ENCODE measurements around the gene GATAD2B. TPM values are rescaled to one million over a fixed set of nuclear protein-coding genes. Genes with fewer than 3 reads are reported as not detected.
"Not testable (repeated sequence)": the region's sequence is repeated elsewhere in the genome, so short reads cannot be mapped to it uniquely, and the experiment has no call there.

GATAD2B gene
- total and polyA plus RNA-seq, 5 donors from 2014 or later: 2.9 to 81.5 (median 3.4) TPM

- Mint-ChIP-seq H3K36me3 (peaks cover 23% of the 10 kb centered on the region), H3K4me1 (peaks cover 15 to 58% (median 26%) of the 10 kb centered on the region in 4 donors)
- H3K9me3 ChIP-seq (ENCODE audit: control insufficient read depth in 2 of 2, low read length in 2 of 2); H3K27me3 Mint-ChIP-seq; H3K27me3 ChIP-seq (ENCODE audit: control insufficient read depth, insufficient read depth, low read length); H3K27ac Mint-ChIP-seq; H3K27ac ChIP-seq (ENCODE audit: insufficient read depth, low read length, poor library complexity, severe bottlenecking); DNase-seq; H3K9me3 Mint-ChIP-seq; H3K4me3 ChIP-seq (ENCODE audit: low read depth, low read length); ATAC-seq (ENCODE audit: low read depth in 2 of 2); H3K4me3 Mint-ChIP-seq: not testable (repeated sequence)
- Histone ChIP-seq H3K4me1 (ENCODE audit: control insufficient read depth, insufficient read depth, low read length, poor library complexity, severe bottlenecking) (peaks cover 20% of the 10 kb centered on the region), H3K36me3 (ENCODE audit: control insufficient read depth, insufficient read depth, low read length) (peaks cover 21% of the 10 kb centered on the region)
Observed at GRCh38 chr1:153891042-153891441, 31.7 kb downstream of the GATAD2B start.

GRCh38 chr1:153888533-153888932 lies 34.2 kb downstream of the GATAD2B start:
- peak overlapping the region; percentile 46 for H3K4me3 ChIP-seq (ENCODE audit: low read depth, low read length)
- peak in 1 of 2 donors; percentile 39 for ATAC-seq (ENCODE audit: low read depth in 2 of 2)

GRCh38 chr1:153886127-153886526 lies 36.6 kb downstream of the GATAD2B start:
- no peaks in the 10 kb centered on the region for H3K9me3 Mint-ChIP-seq
- H3K27ac Mint-ChIP-seq: no peak overlapping the region
- DNase-seq: no peak

More at GRCh38 chr1:153888533-153888932, 34.2 kb downstream of the GATAD2B start:
- H3K27ac Mint-ChIP-seq: peak overlapping the region; percentile 17 to 65 (median 54)
- H3K9me3 Mint-ChIP-seq: no peaks in the 10 kb centered on the region
- Histone ChIP-seq H3K4me1 (ENCODE audit: control insufficient read depth, insufficient read depth, low read length, poor library complexity, severe bottlenecking) (peaks cover 20% of the 10 kb centered on the region), H3K27me3 (ENCODE audit: control insufficient read depth, insufficient read depth, low read length) (no peaks in the 10 kb centered on the region), H3K36me3 (ENCODE audit: control insufficient read depth, insufficient read depth, low read length) (peaks cover 20% of the 10 kb centered on the region), H3K9me3 (ENCODE audit: control insufficient read depth in 2 of 2, low read length in 2 of 2) (no peaks in the 10 kb centered on the region), H3K27ac (ENCODE audit: insufficient read depth, low read length, poor library complexity, severe bottlenecking) (no peak overlapping the region)
- peak in 1 of 3 donors; percentile 61 for DNase-seq
- H3K4me3 Mint-ChIP-seq: peak overlapping the region; percentile 10 to 45 (median 24)
- peaks cover 27% of the 10 kb centered on the region for H3K36me3 Mint-ChIP-seq
- no peaks in the 10 kb centered on the region for H3K27me3 Mint-ChIP-seq
- H3K4me1 Mint-ChIP-seq: peaks cover 13 to 62% (median 30%) of the 10 kb centered on the region in 4 donors

GRCh38 chr1:153883223-153883622 lies 39.5 kb downstream of the GATAD2B start:
- H3K27ac Mint-ChIP-seq: no peak overlapping the region
- no peak overlapping the region for H3K4me3 Mint-ChIP-seq
- no peak for ATAC-seq (ENCODE audit: low read depth in 2 of 2)
- no peaks in the 10 kb centered on the region for H3K27me3 Mint-ChIP-seq
- Histone ChIP-seq H3K9me3 (ENCODE audit: control insufficient read depth in 2 of 2, low read length in 2 of 2) (no peaks in the 10 kb centered on the region), H3K27me3 (ENCODE audit: control insufficient read depth, insufficient read depth, low read length) (no peaks in the 10 kb centered on the region), H3K4me3 (ENCODE audit: low read depth, low read length) (no peak overlapping the region), H3K27ac (ENCODE audit: insufficient read depth, low read length, poor library complexity, severe bottlenecking) (no peak overlapping the region), H3K36me3 (ENCODE audit: control insufficient read depth, insufficient read depth, low read length) (peaks cover 8% of the 10 kb centered on the region), H3K4me1 (ENCODE audit: control insufficient read depth, insufficient read depth, low read length, poor library complexity, severe bottlenecking) (peaks cover 19% of the 10 kb centered on the region)
- H3K36me3 Mint-ChIP-seq: peaks cover 12% of the 10 kb centered on the region
- H3K4me1 Mint-ChIP-seq: peaks cover 6 to 43% (median 26%) of the 10 kb centered on the region in 4 donors
- no peak for DNase-seq
- no peaks in the 10 kb centered on the region for H3K9me3 Mint-ChIP-seq

More at GRCh38 chr1:153886127-153886526, 36.6 kb downstream of the GATAD2B start:
- Mint-ChIP-seq H3K4me1 (peaks cover 13 to 55% (median 28%) of the 10 kb centered on the region in 4 donors), H3K4me3 (no peak overlapping the region), H3K27me3 (no peaks in the 10 kb centered on the region), H3K36me3 (peaks cover 24% of the 10 kb centered on the region)
- Histone ChIP-seq H3K4me1 (ENCODE audit: control insufficient read depth, insufficient read depth, low read length, poor library complexity, severe bottlenecking) (peaks cover 22% of the 10 kb centered on the region), H3K9me3 (ENCODE audit: control insufficient read depth in 2 of 2, low read length in 2 of 2) (no peaks in the 10 kb centered on the region), H3K4me3 (ENCODE audit: low read depth, low read length) (no peak overlapping the region), H3K27ac (ENCODE audit: insufficient read depth, low read length, poor library complexity, severe bottlenecking) (no peak overlapping the region), H3K36me3 (ENCODE audit: control insufficient read depth, insufficient read depth, low read length) (peaks cover 10% of the 10 kb centered on the region), H3K27me3 (ENCODE audit: control insufficient read depth, insufficient read depth, low read length) (no peaks in the 10 kb centered on the region)
- ATAC-seq (ENCODE audit: low read depth in 2 of 2): no peak

- no peak overlapping the region for H3K4me3 Mint-ChIP-seq
- peak overlapping the region; percentile 17 for H3K4me3 ChIP-seq (ENCODE audit: low read depth, low read length)
- H3K9me3 Mint-ChIP-seq: no peaks in the 10 kb centered on the region
- peaks cover 10% of the 10 kb centered on the region for H3K4me1 ChIP-seq (ENCODE audit: control insufficient read depth, insufficient read depth, low read length, poor library complexity, severe bottlenecking)
- no peaks in the 10 kb centered on the region for H3K27me3 Mint-ChIP-seq
- DNase-seq: no peak
- peaks cover 12% of the 10 kb centered on the region for H3K36me3 Mint-ChIP-seq
- H3K27ac Mint-ChIP-seq: no peak overlapping the region
- no peak overlapping the region for H3K27ac ChIP-seq (ENCODE audit: insufficient read depth, low read length, poor library complexity, severe bottlenecking)
- H3K9me3 ChIP-seq (ENCODE audit: control insufficient read depth in 2 of 2, low read length in 2 of 2): no peaks in the 10 kb centered on the region
- peaks cover 4 to 42% (median 24%) of the 10 kb centered on the region in 4 donors for H3K4me1 Mint-ChIP-seq
- no peak for ATAC-seq (ENCODE audit: low read depth in 2 of 2)
- H3K27me3 ChIP-seq (ENCODE audit: control insufficient read depth, insufficient read depth, low read length): no peaks in the 10 kb centered on the region
- H3K36me3 ChIP-seq (ENCODE audit: control insufficient read depth, insufficient read depth, low read length): peaks cover 8% of the 10 kb centered on the region
Observed at GRCh38 chr1:153882296-153882912, 40.4 kb downstream of the GATAD2B start.

GRCh38 chr1:153881751-153882150 lies 41.0 kb downstream of the GATAD2B start:
- H3K9me3 Mint-ChIP-seq: no peaks in the 10 kb centered on the region
- ATAC-seq (ENCODE audit: low read depth in 2 of 2): no peak
- H3K36me3 Mint-ChIP-seq: peaks cover 9% of the 10 kb centered on the region
- Histone ChIP-seq H3K4me3 (ENCODE audit: low read depth, low read length) (no peak overlapping the region), H3K27me3 (ENCODE audit: control insufficient read depth, insufficient read depth, low read length) (no peaks in the 10 kb centered on the region), H3K27ac (ENCODE audit: insufficient read depth, low read length, poor library complexity, severe bottlenecking) (no peak overlapping the region), H3K4me1 (ENCODE audit: control insufficient read depth, insufficient read depth, low read length, poor library complexity, severe bottlenecking) (peaks cover 10% of the 10 kb centered on the region), H3K36me3 (ENCODE audit: control insufficient read depth, insufficient read depth, low read length) (peaks cover 5% of the 10 kb centered on the region), H3K9me3 (ENCODE audit: control insufficient read depth in 2 of 2, low read length in 2 of 2) (no peaks in the 10 kb centered on the region)
- no peaks in the 10 kb centered on the region for H3K27me3 Mint-ChIP-seq
- no peak overlapping the region for H3K27ac Mint-ChIP-seq
- H3K4me1 Mint-ChIP-seq: peaks cover 4 to 42% (median 27%) of the 10 kb centered on the region in 4 donors
- no peak for DNase-seq
- H3K4me3 Mint-ChIP-seq: no peak overlapping the region

- DNase-seq (no peak), ATAC-seq (ENCODE audit: low read depth in 2 of 2) (peak in 1 of 2 donors; percentile 28)
- H3K4me1 ChIP-seq (ENCODE audit: control insufficient read depth, insufficient read depth, low read length, poor library complexity, severe bottlenecking): peaks cover 10% of the 10 kb centered on the region
- Mint-ChIP-seq H3K36me3 (peaks cover 11% of the 10 kb centered on the region), H3K9me3 (no peaks in the 10 kb centered on the region), H3K27ac (no peak overlapping the region), H3K27me3 (no peaks in the 10 kb centered on the region), H3K4me1 (peaks cover 9 to 42% (median 27%) of the 10 kb centered on the region in 4 donors), H3K4me3 (no peak overlapping the region)
- H3K27ac ChIP-seq (ENCODE audit: insufficient read depth, low read length, poor library complexity, severe bottlenecking): no peak overlapping the region
- peaks cover 5% of the 10 kb centered on the region for H3K36me3 ChIP-seq (ENCODE audit: control insufficient read depth, insufficient read depth, low read length)
- H3K4me3 ChIP-seq (ENCODE audit: low read depth, low read length): no peak overlapping the region
- H3K9me3 ChIP-seq (ENCODE audit: control insufficient read depth in 2 of 2, low read length in 2 of 2): no peaks in the 10 kb centered on the region
- no peaks in the 10 kb centered on the region for H3K27me3 ChIP-seq (ENCODE audit: control insufficient read depth, insufficient read depth, low read length)
Observed at GRCh38 chr1:153880962-153881361, 41.8 kb downstream of the GATAD2B start.

GRCh38 chr1:153880024-153880423 lies 42.7 kb downstream of the GATAD2B start:
- Histone ChIP-seq H3K27me3 (ENCODE audit: control insufficient read depth, insufficient read depth, low read length) (no peaks in the 10 kb centered on the region), H3K4me1 (ENCODE audit: control insufficient read depth, insufficient read depth, low read length, poor library complexity, severe bottlenecking) (peaks cover 16% of the 10 kb centered on the region), H3K4me3 (ENCODE audit: low read depth, low read length) (no peak overlapping the region), H3K9me3 (ENCODE audit: control insufficient read depth in 2 of 2, low read length in 2 of 2) (no peaks in the 10 kb centered on the region), H3K36me3 (ENCODE audit: control insufficient read depth, insufficient read depth, low read length) (peaks cover 2% of the 10 kb centered on the region), H3K27ac (ENCODE audit: insufficient read depth, low read length, poor library complexity, severe bottlenecking) (no peak overlapping the region)
- Mint-ChIP-seq H3K27me3 (no peaks in the 10 kb centered on the region), H3K36me3 (peaks cover 9% of the 10 kb centered on the region), H3K4me3 (no peak overlapping the region), H3K27ac (peak overlapping the region in 1 of 3 donors; percentile 69), H3K9me3 (no peaks in the 10 kb centered on the region), H3K4me1 (peaks cover 14 to 44% (median 30%) of the 10 kb centered on the region in 4 donors)
- no peak for ATAC-seq (ENCODE audit: low read depth in 2 of 2)
- DNase-seq: no peak
